GM12891 (cell line): ENCODE measurements around the gene RGS9.

ENCODE experiments used
- POLR2A ChIP-seq: IDR thresholded peaks from 2 replicates; pipeline ENCODE4 v1.6.1; 2011; ENCODE audit warnings: low read depth, low read length, control low read depth
- POLR2AphosphoS5 ChIP-seq: IDR thresholded peaks from 2 replicates; pipeline ENCODE4 v1.6.1; 2011; ENCODE audit warnings: low read depth, low read length, control low read depth
- SPI1 ChIP-seq: IDR thresholded peaks from 2 replicates; pipeline ENCODE4 v1.6.1; 2011; ENCODE audit warnings: low read depth, low read length, control low read depth
- TAF1 ChIP-seq: IDR thresholded peaks from 2 replicates; pipeline ENCODE4 v1.6.1; 2011; ENCODE audit warnings: low read depth, low read length, control low read depth

GRCh38 chr17:65155622-65156021, 18.5 kb downstream of the RGS9 start:
- TF ChIP-seq POLR2A (no peak), POLR2AphosphoS5 (no peak), SPI1 (peak; percentile 75), TAF1 (no peak)
